H1 (cell line): Measurements from ENCODE around the gene S100PBP. TPM values are rescaled to one million over a fixed set of nuclear protein-coding genes. Genes with fewer than 3 reads are reported as not detected.

Experiments used
- CREB1 ChIP-seq: IDR thresholded peaks from 2 replicates; pipeline ENCODE4 v1.6.1; 2012; ENCODE audit warnings: inconsistent platforms
- GABPA ChIP-seq: IDR thresholded peaks from 2 replicates; pipeline ENCODE4 v1.6.1; 2011; ENCODE audit warnings: mild to moderate bottlenecking, low read length, moderate library complexity, borderline replicate concordance; ENCODE audit not compliant: insufficient read depth
- POU5F1 ChIP-seq: IDR thresholded peaks from 2 replicates; pipeline ENCODE4 v1.6.1; 2011; ENCODE audit warnings: low read depth, mild to moderate bottlenecking, low read length, moderate library complexity
- SP2 ChIP-seq: IDR thresholded peaks from 2 replicates; pipeline ENCODE4 v1.6.1; 2012; ENCODE audit warnings: mild to moderate bottlenecking, low read length, inconsistent platforms
- polyA plus RNA-seq, 7 experiments: library from polyadenylated mRNA; depleted of rRNA in 3 of 7; stranded (reverse) in 5 of 7; unstranded in 2 of 7; fragments of >200 nt in 5 of 7; fragments of 200-250 nt in 2 of 7; gene quantifications; 1 replicate in 5 of 7; 2 replicates in 1 of 7; 4 replicates in 1 of 7; pipeline versions ENCODE4 v1.2.1 to v1.2.3, GENCODE V29; 2011 to 2013; ENCODE audit warnings: missing spikeins in 2 of 7, mixed read lengths in 2 of 7
- total RNA-seq: library from RNA; stranded (reverse); fragmentation: NEBNext Ultra II Directional; extraction: Animal tissue kit (Norgen Biotek cat#: 25700); gene quantifications from 2 replicates; pipeline ENCODE4 v1.2.1, GENCODE V29; 2021

Gene S100PBP
- total and polyA plus RNA-seq, 2 of the 8 experiments (the other 6 are each of a cell fraction or from before 2014, with no cell fraction given): 43.8 to 68.3 TPM

GRCh38 chr1:32899586-32900296 is 82.3 kb downstream of the S100PBP start (continued):
- no peak for TF ChIP-seq GABPA
- TF ChIP-seq CREB1: no peak
- no peak for TF ChIP-seq SP2
- no peak for TF ChIP-seq POU5F1
